ENCODE data around the gene BCAR1. TPM values are rescaled to one million over a fixed set of nuclear protein-coding genes. Genes with fewer than 3 reads are reported as not detected.

Gene BCAR1
- total and polyA plus RNA-seq, 8 donors, result 39.6 to 73.6 (median 52.8) TPM

- Histone ChIP-seq H3K27ac (no peak overlapping the region), H3K9me3 (no peaks in the 10 kb centered on the region), H3K4me1 (peaks cover 0 to 7% of the 10 kb centered on the region in 2 donors), H3K36me3 (peaks cover 0 to 3% of the 10 kb centered on the region in 2 donors), H3K4me3 (no peak overlapping the region), H3K27me3 (peaks cover 0 to 24% of the 10 kb centered on the region in 2 donors)
- TF ChIP-seq CTCF (IDR thresholded peaks at IDR 0.05), result no peak
- ATAC-seq (no peak), DNase-seq (no peak)
- intact Hi-C loops (cut with DNase I), result no loop called here
Observed at GRCh38 chr16:75222271-75222783, 29.1 kb downstream of the BCAR1 start.

- Histone ChIP-seq H3K4me3 (no peak overlapping the region), H3K9me3 (no peaks in the 10 kb centered on the region), H3K27ac (no peak overlapping the region), H3K4me1 (peaks cover 0 to 7% of the 10 kb centered on the region in 2 donors), H3K27me3 (peaks cover 0 to 7% of the 10 kb centered on the region in 2 donors), H3K36me3 (no peaks in the 10 kb centered on the region)
- no peak for DNase-seq
- ATAC-seq, result no peak
- no peak for TF ChIP-seq CTCF (IDR thresholded peaks at IDR 0.05)
- intact Hi-C loops (cut with DNase I), result no loop called here
Observed at GRCh38 chr16:75219838-75220237, 31.6 kb downstream of the BCAR1 start.

GRCh38 chr16:75219088-75219487 lies 32.3 kb downstream of the BCAR1 start:
- Histone ChIP-seq H3K27ac (no peak overlapping the region), H3K27me3 (no peaks in the 10 kb centered on the region), H3K36me3 (no peaks in the 10 kb centered on the region), H3K4me1 (peaks cover 0 to 7% of the 10 kb centered on the region in 2 donors), H3K4me3 (no peak overlapping the region), H3K9me3 (no peaks in the 10 kb centered on the region)
- intact Hi-C loops (cut with DNase I), result no loop called here
- no peak for TF ChIP-seq CTCF (IDR thresholded peaks at IDR 0.05)
- DNase-seq, result no peak
- no peak for ATAC-seq

GRCh38 chr16:75218256-75219076 lies 33.0 kb downstream of the BCAR1 start, which contains the start of gene CTRB1:
TSS of gene CTRB1 (plus strand) at chr16:75218988. CDS start at chr16:75219008, 20 bp downstream.
- no peaks in the 10 kb centered on the region for H3K9me3 ChIP-seq
- intact Hi-C loops (cut with DNase I), result no loop called here
- H3K4me1 ChIP-seq, result peaks cover 0 to 7% of the 10 kb centered on the region in 2 donors
- TF ChIP-seq CTCF (IDR thresholded peaks at IDR 0.05), result no peak
- ATAC-seq (no peak), DNase-seq (no peak)
- H3K4me3 ChIP-seq, result no peak within 1 kb of the TSS
- no peak within 1 kb of the TSS for H3K27ac ChIP-seq
- H3K36me3 ChIP-seq, result no peaks in the 10 kb centered on the region
- H3K27me3 ChIP-seq, result no peaks in the 10 kb centered on the region

GRCh38 chr16:75217389-75217851 lies 34.0 kb downstream of the BCAR1 start:
- H3K27ac ChIP-seq, result no peak overlapping the region
- intact Hi-C loops (cut with DNase I), result no loop called here
- H3K36me3 ChIP-seq, result no peaks in the 10 kb centered on the region
- no peaks in the 10 kb centered on the region for H3K9me3 ChIP-seq
- peaks cover 0 to 7% of the 10 kb centered on the region in 2 donors for H3K4me1 ChIP-seq
- no peaks in the 10 kb centered on the region for H3K27me3 ChIP-seq
- H3K4me3 ChIP-seq, result no peak overlapping the region
- TF ChIP-seq CTCF (IDR thresholded peaks at IDR 0.05), result no peak
- ATAC-seq (no peak), DNase-seq (no peak)

Data from left lung (tissue), 10 donors.